Measurements from ENCODE around the gene BRSK2. TPM values are rescaled to one million over a fixed set of nuclear protein-coding genes. Genes with fewer than 3 reads are reported as not detected.

The BRSK2 gene
- total RNA-seq, 1 donor from 2014 or later = 0.06 TPM

DNA sequence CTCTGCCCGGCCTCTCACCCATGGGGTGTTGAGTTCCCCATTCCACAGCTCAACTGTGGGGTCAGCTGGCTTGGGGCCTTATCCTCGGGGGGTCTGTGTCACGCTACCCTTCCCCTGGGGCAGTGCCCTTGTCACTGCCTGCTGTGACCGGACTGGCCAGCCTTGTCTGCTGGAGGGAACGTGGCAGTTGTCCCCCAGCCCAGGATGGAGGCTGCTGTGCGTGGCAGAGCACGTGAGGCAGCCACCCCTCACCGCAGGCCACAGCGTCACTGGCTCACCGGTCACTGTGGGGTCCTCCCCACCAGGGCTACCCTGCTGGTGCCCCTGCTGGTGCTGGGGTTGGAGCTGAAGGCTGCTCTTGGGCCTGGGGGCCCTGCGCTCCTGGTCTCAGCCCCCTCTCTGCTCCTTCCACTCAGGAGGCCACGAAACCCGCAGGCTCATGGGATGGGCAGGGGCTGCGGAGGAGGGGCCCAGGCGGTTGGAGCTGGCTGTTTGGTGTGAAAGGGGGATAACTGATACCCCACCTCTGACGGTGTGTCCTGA is 13.4 kb downstream of the BRSK2 start:
- TF ChIP-seq, protein P1, sequence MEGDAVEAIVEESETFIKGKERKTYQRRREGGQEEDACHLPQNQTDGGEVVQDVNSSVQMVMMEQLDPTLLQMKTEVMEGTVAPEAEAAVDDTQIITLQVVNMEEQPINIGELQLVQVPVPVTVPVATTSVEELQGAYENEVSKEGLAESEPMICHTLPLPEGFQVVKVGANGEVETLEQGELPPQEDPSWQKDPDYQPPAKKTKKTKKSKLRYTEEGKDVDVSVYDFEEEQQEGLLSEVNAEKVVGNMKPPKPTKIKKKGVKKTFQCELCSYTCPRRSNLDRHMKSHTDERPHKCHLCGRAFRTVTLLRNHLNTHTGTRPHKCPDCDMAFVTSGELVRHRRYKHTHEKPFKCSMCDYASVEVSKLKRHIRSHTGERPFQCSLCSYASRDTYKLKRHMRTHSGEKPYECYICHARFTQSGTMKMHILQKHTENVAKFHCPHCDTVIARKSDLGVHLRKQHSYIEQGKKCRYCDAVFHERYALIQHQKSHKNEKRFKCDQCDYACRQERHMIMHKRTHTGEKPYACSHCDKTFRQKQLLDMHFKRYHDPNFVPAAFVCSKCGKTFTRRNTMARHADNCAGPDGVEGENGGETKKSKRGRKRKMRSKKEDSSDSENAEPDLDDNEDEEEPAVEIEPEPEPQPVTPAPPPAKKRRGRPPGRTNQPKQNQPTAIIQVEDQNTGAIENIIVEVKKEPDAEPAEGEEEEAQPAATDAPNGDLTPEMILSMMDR (conservative IDR thresholded peaks at IDR 0.05; ENCODE audit: low read depth, low read length) = no peak
- H3K4me3 ChIP-seq (ENCODE audit: low read depth, low read length) = no peak overlapping the region
- no peak for DNase-seq (ENCODE audit: low read depth)

DNA sequence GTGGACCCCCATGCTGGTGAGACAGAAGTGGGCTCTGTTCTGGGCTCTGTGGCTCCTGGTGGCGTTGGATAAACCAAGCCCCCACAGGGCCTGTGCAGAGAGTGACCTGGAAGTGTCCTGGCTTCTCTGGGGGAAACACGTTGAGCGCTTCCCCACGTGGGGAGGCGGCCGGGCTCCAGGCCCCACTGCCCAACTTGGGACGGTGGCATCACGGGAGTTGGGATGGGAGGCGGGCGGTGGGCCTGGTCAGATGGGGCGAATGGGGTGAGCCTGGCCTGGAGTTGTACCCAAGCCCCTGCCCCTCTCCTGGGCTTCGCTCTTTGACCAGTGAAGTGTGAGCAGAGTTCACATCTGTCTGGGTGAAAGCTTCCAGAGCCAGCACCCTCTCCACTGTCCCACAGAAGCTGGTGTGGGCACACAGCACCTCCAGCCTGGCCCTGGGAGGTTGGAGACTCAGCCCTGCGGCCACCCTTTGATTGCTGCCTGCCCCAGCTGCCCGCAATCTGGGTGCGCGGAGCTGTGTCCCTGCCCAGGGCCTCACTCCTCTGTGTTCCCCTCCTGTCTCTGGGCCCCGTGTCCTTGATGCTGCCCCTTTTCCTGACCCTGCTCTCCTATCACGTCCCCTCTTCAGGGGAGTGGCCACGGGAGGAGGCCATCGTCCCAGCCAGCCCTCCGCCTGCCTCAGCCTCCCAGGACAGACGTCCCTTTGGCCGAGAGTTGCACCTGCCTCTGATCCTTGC is 14.2 kb downstream of the BRSK2 start:
- no peak for DNase-seq (ENCODE audit: low read depth)
- TF ChIP-seq, protein P1 (conservative IDR thresholded peaks at IDR 0.05; ENCODE audit: low read depth, low read length) = no peak
- H3K4me3 ChIP-seq (ENCODE audit: low read depth, low read length) = no peak overlapping the region

DNA sequence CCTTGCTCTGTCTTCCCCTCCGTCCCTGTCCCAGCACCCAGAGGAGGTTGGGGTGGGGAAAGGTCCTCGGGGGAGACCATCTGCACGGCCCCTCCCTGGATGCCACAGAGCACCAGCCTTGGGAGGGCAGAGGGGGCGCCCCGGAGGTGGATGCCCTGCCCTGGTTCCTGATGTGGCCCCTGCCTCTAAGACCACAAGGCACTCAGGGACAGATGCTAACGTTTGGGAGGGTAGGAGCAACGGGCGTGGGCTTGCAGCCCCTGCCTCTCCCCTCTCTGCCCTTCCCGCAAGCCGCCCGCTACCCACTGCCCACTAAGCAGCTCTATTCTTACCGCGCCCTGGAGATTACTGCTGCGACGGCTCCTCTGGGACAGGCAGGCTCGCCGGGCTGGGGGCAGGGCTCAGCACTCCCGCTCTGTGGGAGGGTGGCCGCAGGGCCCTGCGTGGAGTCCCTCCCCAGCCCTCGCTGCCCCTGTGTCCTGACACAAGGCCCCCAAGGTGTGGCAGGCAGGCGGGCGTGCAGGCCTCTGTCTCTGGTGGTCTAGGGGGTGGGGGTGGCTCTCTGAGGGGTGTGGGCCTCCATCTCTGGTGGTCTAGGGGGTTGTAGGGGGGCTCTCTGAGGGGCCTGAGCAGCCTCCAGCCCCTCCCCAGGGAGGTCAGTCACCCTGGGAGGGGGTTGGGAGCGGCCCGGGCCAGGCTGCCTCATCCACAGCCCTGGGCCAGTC is 14.9 kb downstream of the BRSK2 start:
- TF ChIP-seq, protein P1 (conservative IDR thresholded peaks at IDR 0.05; ENCODE audit: low read depth, low read length) = no peak

DNA sequence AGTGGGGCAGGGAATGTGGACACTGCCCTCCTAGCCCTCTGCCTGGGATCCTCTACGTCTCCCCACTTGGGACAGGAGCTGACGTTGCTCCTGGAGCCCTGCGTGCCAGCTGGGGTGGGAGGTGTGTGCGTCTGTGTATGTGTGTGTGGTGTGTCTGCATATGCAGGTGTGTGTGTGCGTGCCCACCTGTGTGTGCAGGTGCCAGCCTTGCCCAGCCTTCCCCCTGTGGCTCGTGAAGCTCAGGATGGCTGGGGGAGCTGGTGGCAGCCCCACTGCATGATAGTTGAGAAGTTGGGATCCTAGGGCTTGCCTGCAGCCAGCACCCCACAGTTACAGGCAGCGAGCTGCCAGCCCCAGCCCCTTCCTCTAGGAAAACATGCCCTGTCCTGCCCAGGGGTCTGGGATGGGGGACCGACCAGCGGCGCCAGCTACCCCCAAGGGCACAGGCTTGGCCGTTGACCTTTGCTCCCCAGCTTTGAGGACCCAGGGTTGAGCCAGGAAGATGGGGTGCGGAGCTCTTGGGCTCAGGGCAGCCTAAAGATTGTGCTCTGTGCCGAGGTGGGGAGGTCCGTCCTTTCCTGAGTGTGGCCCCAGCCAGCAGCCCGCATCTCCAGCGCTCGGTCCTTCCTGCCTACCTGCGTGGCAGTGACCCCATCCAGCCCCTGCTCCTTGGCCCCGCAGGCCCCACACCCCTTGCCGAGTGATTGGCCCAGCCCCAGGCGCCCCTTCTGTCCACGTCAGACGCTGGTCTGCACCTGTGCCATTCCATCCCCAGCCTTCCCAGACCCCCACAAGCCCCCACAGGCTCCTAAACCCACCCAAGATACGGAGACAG is 15.7 kb downstream of the BRSK2 start:
- no peak for DNase-seq (ENCODE audit: low read depth)
- H3K4me3 ChIP-seq (ENCODE audit: low read depth, low read length) = no peak overlapping the region
- TF ChIP-seq, protein P1 (conservative IDR thresholded peaks at IDR 0.05; ENCODE audit: low read depth, low read length) = no peak

More for the DNA sequence above, 14.9 kb downstream of the BRSK2 start:
- no peak for DNase-seq (ENCODE audit: low read depth)
- no peak overlapping the region for H3K4me3 ChIP-seq (ENCODE audit: low read depth, low read length)

DNA sequence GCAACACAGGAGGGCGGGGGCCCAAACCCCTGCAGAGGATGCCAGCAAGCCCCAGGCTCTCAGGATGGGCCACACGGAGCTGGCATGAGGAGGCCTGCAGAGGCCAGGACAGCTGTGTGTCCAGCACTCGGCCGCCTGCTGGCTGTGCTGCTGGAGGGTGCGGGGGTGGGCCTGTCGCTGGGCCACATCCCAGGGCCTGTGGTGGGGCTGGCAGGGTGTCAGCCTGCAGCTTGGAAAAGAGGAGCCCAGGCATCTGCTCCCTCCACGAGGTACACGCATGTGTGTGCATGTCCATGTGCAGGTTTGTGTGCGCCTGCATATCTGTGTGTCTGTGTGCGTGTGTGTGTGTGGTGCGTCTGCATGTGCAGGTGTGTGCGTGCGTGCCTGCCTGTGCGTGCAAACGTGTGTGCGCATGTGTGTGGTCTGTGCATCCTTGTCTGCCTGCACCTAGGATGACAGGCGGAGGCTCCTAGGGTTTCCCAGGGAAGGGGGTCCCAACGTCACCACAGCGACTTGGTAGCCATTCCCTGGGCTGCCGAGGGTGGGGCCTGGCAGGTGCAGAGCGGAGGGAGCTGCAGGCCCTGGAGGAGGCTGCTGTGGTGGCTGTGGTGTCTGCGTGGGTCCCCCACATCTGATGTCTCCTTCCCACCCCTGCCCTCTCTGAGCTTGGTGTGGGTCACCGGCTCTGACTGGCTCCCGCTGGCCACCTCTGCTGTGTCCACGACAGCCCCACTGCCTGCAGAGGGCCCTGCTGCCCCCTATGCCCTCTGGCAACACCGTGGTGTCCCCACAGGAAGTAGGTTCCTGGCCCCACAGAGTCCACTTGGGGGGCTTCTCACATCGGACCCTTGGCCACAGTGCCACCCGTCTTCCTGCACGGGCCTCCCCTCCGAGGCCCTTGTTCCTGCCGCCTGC is 17.1 kb downstream of the BRSK2 start:
- TF ChIP-seq, protein P1 (conservative IDR thresholded peaks at IDR 0.05; ENCODE audit: low read depth, low read length) = no peak
- no peak for DNase-seq (ENCODE audit: low read depth)
- H3K4me3 ChIP-seq (ENCODE audit: low read depth, low read length) = no peak overlapping the region

DNA sequence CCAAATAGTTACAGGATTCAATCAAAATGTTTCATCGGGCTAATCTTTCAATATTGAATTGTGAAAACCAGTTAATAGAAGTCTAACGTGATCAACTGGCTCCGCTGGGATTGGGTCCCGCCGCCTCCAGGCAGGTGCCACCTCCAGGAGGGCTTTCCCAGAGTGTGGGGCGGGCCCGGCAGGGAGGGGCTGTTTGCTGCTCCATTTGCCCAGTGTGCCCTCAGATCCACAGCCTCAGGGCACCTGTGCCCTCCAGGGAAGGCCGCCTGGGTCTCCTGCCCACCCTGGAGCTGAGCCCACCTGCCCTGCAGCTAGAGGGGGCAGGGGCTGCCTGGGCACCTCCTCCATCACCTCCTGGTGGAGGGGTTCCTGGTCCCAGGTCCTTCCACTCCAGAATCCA is 17.9 kb downstream of the BRSK2 start:
- TF ChIP-seq, protein P1 (conservative IDR thresholded peaks at IDR 0.05; ENCODE audit: low read depth, low read length) = no peak
- DNase-seq (ENCODE audit: low read depth) = no peak
- H3K4me3 ChIP-seq (ENCODE audit: low read depth, low read length) = no peak overlapping the region
